Right forelimb (tissue), 1 donor: ENCODE results near the gene LTBP1.
"Not testable (repeated sequence)": the region's sequence is repeated elsewhere in the genome, so short reads cannot be mapped to it uniquely, and the experiment has no call there.

ENCODE experiments used
- DNase-seq: peaks from one replicate; pipeline ENCODE4 v3.0.0-alpha.2; 2018

LTBP1 gene

GRCh38 chr2:33235559-33235958 is 288.8 kb downstream of the LTBP1 start:
- DNase-seq = not testable (repeated sequence)

DNA sequence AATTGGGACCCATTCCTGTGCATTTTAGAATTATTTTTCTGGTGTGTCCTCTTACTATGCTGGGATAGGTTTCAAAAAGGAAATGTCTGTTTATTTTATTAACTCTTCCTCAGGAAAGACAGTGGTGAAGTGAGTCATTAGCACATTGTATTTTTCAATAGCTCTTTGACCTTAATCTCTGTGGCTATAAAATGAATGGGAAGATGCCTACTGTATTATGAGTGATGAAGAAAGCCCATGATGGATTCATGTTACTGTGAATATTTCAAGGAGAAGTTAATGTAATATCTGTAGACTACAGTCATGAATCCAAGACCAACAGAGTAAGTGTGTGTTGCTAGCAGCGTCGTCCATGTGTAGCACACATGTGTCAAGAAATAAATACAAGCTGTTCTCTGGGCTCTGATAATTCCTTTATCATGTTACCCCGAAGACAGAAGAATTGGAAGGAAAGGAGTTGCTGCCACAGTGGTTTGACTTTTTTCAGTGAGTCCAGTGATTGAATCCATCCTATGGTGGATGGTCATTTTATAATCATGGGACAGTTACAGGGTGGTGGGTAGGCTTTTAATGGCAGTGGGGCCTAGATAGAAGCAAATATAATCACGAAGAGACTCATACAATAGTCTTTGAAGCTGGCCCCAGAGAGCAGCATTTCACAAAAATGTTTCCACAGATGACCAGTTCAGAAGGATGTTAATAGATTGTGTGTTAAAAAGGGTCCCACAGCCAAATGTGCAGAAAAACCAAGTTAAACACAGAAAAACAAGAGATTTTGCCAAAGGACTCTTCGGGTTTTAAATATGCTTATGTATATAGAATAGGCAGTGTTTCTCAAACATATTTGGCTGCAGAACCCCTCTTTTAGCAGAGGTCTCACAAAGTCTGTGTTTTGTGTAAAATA is 290.0 kb downstream of the LTBP1 start:
- DNase-seq = no peak

GRCh38 chr2:33238111-33238510 is 291.4 kb downstream of the LTBP1 start:
- DNase-seq = no peak

DNA sequence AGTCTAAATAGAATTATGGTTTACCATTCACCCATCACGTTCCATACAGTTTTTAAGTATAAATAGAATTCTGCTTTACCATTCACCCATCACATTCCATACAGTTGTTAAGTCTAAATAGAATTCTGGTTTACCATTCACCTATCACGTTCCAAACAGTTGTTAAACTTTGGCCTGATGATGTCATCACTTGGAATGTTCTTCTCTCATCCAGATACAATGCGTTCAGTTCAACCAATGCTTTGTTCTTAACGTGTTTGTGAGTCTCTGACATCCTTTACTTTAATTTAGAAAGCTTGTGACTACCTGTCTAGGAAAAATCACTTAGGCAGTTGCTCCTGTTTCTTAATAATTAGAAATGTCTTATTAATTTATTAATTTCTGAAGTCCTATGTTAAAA is 293.4 kb downstream of the LTBP1 start:
- DNase-seq = no peak

DNA sequence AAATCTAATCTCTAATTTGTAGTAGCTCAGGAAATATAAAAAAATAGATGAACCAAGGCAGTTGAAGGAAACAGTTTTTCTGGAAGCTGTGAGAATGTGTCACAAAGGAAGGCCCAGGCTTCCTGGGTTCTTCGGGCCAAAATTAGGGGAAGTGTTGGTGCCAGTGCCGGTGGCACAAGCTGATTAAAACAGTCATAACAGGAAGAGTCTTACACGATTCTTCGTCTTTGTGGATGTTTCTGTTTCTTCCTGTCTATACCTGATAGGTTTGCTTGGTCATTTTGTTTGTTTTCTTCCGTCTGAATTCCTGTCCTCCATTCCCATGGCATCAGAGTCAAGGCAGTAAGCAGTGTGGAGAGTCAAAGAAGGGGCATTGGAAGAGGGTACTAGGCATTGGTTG is 294.3 kb downstream of the LTBP1 start:
- no peak for DNase-seq

GRCh38 chr2:33241581-33241980 is 294.8 kb downstream of the LTBP1 start:
- DNase-seq = no peak

- no peak for DNase-seq
Observed at GRCh38 chr2:33242845-33243244, 296.1 kb downstream of the LTBP1 start.

GRCh38 chr2:33246432-33246831 is 299.7 kb downstream of the LTBP1 start:
- DNase-seq = no peak

DNA sequence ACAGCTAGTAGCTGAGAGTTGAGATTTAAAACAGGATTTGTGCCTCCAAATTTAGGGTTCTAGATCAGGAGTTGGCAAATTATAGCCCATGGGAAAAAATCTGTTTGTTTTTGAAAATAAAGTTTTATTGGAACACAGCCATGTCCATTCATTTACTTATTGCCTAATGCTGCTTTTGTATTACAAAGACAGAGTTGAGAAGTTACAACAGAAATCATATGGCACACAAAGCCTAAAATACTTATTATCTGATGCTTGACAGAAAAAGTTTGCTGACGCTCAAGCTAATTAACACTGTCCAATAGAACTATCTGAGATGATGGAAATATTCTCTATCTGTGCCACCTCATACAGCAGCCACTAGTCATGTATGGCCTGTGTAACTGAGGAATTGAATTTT is 300.6 kb downstream of the LTBP1 start:
- DNase-seq = no peak

DNA sequence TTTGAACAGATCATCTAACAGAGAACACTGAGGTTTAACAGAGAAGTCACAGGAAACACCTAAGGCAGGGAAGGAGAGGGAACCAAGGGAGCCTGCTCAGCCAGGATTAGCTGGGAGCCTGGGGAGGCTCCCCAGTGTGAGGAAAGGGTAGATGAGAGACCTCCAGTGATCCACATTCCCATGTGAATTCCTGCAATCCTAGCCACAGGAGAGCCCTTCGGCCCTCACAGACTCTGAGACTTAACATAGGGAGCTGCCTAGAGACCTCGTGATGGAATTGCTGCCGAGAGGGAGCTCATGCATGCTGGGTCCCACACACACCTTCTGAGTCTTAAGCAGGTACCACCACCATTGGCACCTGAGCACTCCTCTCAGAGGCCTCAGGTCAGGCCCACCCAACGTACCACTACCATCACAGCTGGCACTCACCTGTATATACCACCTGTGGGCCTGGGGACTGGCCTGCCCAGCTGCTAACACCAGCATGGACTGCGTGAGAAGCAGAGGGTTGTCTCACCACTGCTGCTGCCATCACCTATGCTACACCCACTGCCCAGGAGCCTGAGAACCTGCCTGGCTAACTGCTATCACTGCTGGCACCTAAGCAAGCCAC is 303.8 kb downstream of the LTBP1 start:
- DNase-seq = no peak

GRCh38 chr2:33256162-33256755 is 309.5 kb downstream of the LTBP1 start:
- no peak for DNase-seq

DNA sequence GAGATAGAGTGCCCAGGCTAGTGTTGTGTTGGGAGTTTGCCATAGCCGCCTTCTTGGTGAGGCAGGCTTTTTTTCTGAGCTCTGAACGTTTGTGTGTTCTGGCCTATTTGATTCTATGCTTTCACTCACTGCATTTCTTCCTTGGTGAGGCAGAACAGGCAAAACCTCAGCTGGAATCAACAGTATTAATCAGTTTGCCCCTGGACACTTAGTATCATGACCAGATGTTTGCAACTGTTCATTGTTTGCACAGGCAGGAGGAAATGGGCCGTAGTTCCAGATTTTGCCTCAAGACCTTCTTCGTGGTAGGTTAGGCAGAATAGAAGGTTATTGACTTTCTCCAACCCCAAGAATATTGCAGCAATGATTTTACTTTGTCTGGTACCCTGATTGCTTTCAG is 311.6 kb downstream of the LTBP1 start:
- no peak for DNase-seq

- DNase-seq = no peak
Observed at GRCh38 chr2:33262097-33262496, 315.3 kb downstream of the LTBP1 start.

DNA sequence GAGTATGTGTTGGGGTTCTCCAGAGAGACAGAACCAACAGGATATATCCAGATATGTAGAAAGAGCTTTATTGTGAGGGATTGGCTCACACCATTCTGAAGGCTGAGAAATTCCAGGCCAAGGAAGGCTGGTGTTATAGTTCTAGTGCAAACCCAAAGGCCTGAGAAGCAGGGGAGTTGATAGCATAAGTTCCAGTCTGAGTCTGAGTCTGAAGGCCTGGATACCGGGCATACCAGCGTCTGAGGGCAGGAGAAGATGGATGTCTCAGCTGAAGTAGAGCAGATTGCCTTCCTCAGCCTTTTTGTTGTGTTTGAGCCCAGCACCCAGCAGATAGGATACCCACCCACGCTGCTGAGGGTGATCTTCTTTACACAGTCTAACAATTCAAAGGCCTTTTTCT is 318.0 kb downstream of the LTBP1 start:
- no peak for DNase-seq

- DNase-seq = no peak
Observed at GRCh38 chr2:33265584-33266338, 319.0 kb downstream of the LTBP1 start.

GRCh38 chr2:33266467-33266866 is 319.7 kb downstream of the LTBP1 start:
- DNase-seq = no peak

DNA sequence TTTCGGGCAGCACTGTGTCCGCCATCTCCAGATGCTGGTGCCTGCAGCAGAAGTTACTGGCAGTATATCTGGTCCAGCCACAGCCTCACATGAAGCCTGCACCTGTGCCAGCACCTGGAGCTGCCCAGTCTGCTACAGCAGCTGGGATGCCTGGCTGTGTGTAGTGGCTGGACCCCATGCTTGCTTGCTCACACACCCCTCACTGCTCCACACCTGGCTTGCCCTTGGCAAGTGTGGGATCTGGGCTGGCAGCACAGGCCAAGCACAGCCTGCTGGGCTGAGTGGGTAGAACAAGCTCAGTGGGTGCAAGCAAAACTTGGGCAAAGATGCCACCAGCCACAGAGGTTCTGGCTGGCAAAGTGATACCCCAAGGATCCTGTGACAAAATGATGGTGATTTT is 320.3 kb downstream of the LTBP1 start:
- no peak for DNase-seq

DNA sequence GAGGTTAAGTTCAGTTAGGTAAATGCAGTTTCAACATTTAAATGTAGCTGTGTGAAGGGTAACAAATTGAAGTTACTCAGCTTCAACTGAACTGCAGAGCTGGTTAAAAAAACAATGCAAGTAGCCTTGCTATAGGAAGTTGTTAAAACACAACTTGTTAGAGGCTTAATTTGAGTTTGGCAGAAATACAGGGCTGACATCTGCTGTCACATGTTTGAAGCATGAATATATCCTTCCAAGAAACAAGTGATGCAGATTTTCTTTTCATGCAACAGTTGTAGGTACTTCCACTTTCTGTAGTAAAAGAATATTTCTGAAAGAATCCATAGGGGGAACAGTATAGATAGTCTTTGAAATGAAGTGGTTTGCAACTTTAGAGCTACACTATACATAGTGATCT is 321.0 kb downstream of the LTBP1 start:
- no peak for DNase-seq

DNA sequence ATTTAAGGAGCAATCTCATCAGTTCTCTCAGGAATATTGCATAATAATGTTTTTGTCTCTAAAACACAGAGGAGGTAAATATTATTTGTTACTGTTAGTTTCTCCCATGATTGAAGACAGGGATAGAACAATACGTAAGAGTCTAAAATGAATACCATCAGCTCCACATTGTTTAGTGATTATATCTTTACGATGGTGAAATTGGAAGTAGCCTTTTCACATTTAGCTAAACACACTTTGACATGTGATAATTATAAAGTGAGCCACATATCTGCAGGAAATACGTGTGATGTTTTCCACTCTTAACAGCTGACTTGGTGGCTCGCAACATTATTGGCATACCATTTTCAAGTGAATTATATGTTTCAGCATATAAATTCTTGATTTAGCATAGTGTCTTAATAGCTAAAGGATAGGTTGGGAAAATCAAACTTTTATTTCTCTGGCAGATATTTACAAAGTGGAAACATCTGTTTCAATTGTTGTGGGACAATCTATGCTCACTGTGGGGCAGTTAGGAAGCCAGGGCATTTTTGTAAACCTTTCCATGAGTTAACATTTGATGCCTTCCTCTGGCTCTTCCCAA is 321.6 kb downstream of the LTBP1 start:
- no peak for DNase-seq

- no peak for DNase-seq
Observed at GRCh38 chr2:33272001-33272400, 325.2 kb downstream of the LTBP1 start.

DNA sequence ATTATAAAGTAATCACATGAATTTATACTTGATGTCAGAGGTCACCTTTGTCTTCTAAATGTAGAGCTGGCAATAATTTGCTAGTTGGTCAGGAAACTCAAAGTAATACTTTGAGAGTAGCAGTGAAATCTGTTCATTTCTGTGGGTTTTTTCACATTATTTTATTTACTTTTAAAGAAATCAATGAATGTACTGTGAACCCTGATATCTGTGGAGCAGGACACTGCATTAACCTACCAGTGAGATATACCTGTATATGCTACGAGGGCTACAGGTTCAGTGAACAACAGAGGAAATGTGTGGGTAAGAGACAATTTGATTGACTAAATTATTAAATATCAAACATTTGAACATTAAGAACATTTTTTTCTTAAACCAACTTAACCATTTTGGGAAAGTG is 326.7 kb downstream of the LTBP1 start:
- no peak for DNase-seq

DNA sequence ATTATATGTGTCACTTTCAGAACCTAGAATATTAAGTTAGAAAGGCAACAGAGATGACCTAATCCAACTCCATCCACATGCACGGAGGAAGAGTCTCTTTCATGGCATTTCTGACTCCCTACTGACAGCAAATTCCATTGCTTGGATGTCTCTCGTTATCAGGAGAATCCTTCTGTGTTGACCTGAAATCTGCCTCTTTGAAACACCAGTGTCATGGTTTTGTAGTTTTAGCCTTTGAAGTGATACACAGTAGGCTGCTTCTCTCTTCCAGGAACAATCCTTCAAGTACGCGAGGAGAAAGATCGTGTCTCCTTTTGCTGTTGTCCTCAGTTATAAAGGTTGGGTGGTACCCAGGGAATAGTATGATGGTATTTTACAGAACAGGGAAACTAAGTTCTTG is 327.8 kb downstream of the LTBP1 start:
- DNase-seq = no peak
